AG04449 (cell line): ENCODE data around the gene CACNA1B.

Experiments used
- CTCF ChIA-PET: fragments of 350-600 bp; formaldehyde crosslinking; extraction: SDS; loops from one replicate; lab custom pipeline; 2021; ENCODE audit warnings: antibody characterized with exemption; lab: Yijun Ruan, JAX
- POLR2A ChIA-PET: fragments of 400-600, 350-600 bp; formaldehyde crosslinking; extraction: SDS; loops from one replicate; lab custom pipeline; 2020; ENCODE audit warnings: antibody characterized with exemption, inconsistent platforms; lab: Yijun Ruan, JAX
- DNase-seq: peaks from one replicate; pipeline ENCODE4 v3.0.0-alpha.2; 2010; ENCODE audit warnings: low read depth, low spot score
- H3K4me3 ChIP-seq: 2 replicates; pipeline ENCODE4 v1.5.1; 2011; ENCODE audit warnings: low read depth, mild to moderate bottlenecking, control low read depth, low read length
- TF ChIP-seq, protein P1 (sequence below): IDR thresholded peaks from one replicate; pipeline ENCODE4 v1.5.1; 2011; ENCODE audit warnings: mild to moderate bottlenecking, moderate library complexity, low read length, control low read depth, inconsistent platforms; ENCODE audit not compliant: insufficient read depth; ENCODE audit errors: missing control alignments

CACNA1B gene

DNA sequence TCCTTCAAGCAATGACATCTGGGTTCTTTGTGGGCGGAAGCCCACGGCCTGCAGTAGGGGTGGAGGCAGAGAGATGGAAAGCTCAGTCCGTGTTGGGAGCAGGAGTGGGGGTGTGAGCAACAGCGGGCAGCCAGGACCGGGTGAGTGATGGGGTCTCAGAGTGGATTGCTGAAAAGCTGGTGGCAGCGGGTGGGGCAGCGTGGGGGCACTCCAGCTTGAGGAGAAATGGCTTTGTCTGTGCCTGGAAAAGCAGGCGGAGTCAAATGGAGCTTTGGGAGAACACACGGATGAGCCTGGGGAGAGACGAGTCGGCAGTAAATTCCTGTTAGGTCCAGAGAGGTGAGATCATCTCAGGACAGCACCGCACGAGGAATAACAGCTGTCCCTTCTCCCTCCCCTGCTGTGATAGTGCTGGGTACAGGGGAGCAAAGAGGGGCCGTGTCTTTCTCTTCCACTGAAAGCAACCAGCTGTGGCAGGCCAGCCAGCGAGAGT, 42.1 kb downstream of the CACNA1B start:
- TF ChIP-seq, protein P1, sequence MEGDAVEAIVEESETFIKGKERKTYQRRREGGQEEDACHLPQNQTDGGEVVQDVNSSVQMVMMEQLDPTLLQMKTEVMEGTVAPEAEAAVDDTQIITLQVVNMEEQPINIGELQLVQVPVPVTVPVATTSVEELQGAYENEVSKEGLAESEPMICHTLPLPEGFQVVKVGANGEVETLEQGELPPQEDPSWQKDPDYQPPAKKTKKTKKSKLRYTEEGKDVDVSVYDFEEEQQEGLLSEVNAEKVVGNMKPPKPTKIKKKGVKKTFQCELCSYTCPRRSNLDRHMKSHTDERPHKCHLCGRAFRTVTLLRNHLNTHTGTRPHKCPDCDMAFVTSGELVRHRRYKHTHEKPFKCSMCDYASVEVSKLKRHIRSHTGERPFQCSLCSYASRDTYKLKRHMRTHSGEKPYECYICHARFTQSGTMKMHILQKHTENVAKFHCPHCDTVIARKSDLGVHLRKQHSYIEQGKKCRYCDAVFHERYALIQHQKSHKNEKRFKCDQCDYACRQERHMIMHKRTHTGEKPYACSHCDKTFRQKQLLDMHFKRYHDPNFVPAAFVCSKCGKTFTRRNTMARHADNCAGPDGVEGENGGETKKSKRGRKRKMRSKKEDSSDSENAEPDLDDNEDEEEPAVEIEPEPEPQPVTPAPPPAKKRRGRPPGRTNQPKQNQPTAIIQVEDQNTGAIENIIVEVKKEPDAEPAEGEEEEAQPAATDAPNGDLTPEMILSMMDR, result no peak
- H3K4me3 ChIP-seq, result no peak overlapping the region
- CTCF ChIA-PET, result no interaction called here
- no peak for DNase-seq
- POLR2A ChIA-PET, result no interaction called here

- ChIA-PET POLR2A (no interaction called here), CTCF (no interaction called here)
- no peak for DNase-seq
- TF ChIP-seq, protein P1, result no peak
- H3K4me3 ChIP-seq, result no peak overlapping the region
Observed at GRCh38 chr9:137920753-137921152, 43.2 kb downstream of the CACNA1B start.

DNA sequence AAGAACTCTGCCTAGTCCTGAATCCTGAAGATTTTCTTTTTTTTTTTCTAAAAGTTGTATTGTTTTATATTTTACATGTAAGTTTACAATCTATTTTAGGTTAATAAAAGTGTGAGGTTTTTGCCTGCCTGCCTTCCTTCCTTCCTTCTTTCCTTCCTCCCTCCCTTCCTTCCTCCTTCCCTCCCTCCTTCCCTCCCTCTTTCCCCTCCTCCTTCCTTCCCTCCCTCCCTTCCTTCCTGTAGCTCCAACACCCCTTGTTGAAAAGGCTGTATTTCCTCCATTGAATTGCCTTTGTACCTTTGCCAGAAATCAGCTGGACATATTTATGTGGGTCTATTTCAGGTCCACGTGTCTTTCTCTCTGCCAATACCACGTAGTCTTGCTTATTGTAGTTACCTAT, 46.6 kb downstream of the CACNA1B start:
- no peak for DNase-seq
- TF ChIP-seq, protein P1, result no peak
- no peak overlapping the region for H3K4me3 ChIP-seq
- ChIA-PET CTCF (no interaction called here), POLR2A (no interaction called here)

DNA sequence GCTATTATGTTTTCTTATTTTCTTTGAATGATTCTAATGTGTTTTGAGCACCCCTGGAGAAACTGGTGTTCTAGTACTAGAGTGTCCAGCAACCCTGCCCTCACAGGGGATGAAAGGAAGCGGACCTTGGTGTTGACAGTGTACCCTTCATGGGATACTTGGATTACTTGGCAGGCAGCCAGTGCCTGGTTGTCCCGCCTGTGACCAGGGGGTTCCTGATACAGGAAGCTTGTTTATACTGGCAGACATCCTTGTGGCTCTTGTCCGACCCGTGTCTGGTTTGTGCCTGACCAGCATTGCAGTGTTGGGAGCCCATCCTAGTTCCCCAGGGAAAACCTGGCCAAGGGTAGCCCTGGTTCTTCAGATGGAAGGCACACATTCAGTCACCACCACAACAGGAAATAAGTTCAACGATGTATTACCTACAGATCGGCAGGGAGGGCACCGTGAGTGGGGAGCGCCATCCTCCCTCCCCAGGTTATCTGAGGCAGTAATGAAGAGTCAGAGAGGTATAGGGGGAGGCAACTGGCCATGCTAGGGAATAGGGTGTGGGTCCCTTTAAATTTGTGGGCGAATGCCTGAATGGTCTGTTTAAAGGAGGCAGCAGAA, 47.3 kb downstream of the CACNA1B start:
- ChIA-PET CTCF (no interaction called here), POLR2A (no interaction called here)
- no peak overlapping the region for H3K4me3 ChIP-seq
- DNase-seq, result no peak
- TF ChIP-seq, protein P1, result no peak

DNA sequence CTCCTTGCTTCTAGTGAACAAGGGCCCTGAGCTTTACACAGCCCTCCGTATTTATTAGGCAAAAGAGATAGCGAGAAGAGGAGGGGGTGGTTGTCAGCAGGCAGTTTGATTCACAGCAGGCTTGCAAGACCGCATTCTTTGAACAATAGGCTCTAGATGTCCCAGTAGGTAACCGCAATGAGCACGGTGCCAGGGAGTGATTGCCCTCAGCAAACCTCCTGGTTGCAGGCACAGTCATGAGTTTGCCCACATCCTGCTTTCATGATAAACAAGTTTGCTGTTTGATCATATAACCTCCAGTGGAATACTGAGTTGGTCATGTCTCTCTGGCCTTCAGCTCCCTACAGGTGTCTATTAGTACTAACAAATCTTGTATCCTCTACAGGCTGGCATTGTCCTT, 66.1 kb downstream of the CACNA1B start:
- ChIA-PET POLR2A (no interaction called here), CTCF (no interaction called here)
- DNase-seq, result no peak
- TF ChIP-seq, protein P1, result no peak
- no peak overlapping the region for H3K4me3 ChIP-seq

GRCh38 chr9:137945581-137945980, 68.0 kb downstream of the CACNA1B start:
- ChIA-PET CTCF (no interaction called here), POLR2A (no interaction called here)
- H3K4me3 ChIP-seq, result no peak overlapping the region
- DNase-seq, result no peak
- TF ChIP-seq, protein P1, result no peak
